H9 (cell line): ENCODE data around the gene UVRAG. TPM values are rescaled to one million over a fixed set of nuclear protein-coding genes. Genes with fewer than 3 reads are reported as not detected.

Experiments used
- DNase-seq: peaks from one replicate; pipeline ENCODE4 v3.0.0-alpha.2; 2017
- H2AFZ ChIP-seq: one replicate; pipeline ENCODE4 v1.6.1; 2013; ENCODE audit warnings: mild to moderate bottlenecking, low read length, control low read depth, moderate library complexity
- H2AK5ac ChIP-seq: 2 replicates; pipeline ENCODE4 v1.6.1; 2013; ENCODE audit warnings: low read length, control low read depth, mixed read lengths; ENCODE audit not compliant: insufficient read length
- H2BK120ac ChIP-seq: one replicate; pipeline ENCODE4 v1.6.1; 2013; ENCODE audit warnings: low read depth, mild to moderate bottlenecking, low read length, control low read depth, inconsistent platforms; ENCODE audit not compliant: poor library complexity, severe bottlenecking
- H2BK12ac ChIP-seq: 2 replicates; pipeline ENCODE4 v1.6.1; 2013; ENCODE audit warnings: low read length, control low read depth, mixed read lengths, low read depth; ENCODE audit not compliant: insufficient read length
- H2BK15ac ChIP-seq: 2 replicates; pipeline ENCODE4 v1.6.1; 2013; ENCODE audit warnings: low read depth, low read length, control low read depth
- H2BK20ac ChIP-seq: one replicate; pipeline ENCODE4 v1.6.1; 2013; ENCODE audit warnings: low read depth, mild to moderate bottlenecking, low read length, control low read depth, inconsistent platforms; ENCODE audit not compliant: poor library complexity, severe bottlenecking
- H2BK5ac ChIP-seq: 2 replicates; pipeline ENCODE4 v1.6.1; 2013; ENCODE audit warnings: low read length, control low read depth, mixed read lengths; ENCODE audit not compliant: insufficient read length
- H3K14ac ChIP-seq: 2 replicates; pipeline ENCODE4 v1.6.1; 2013; ENCODE audit warnings: low read length, control low read depth; ENCODE audit not compliant: insufficient read depth
- H3K18ac ChIP-seq: 2 replicates; pipeline ENCODE4 v1.6.1; 2013; ENCODE audit warnings: low read depth, mild to moderate bottlenecking, mixed read lengths, low read length, control low read depth; ENCODE audit not compliant: insufficient read length
- H3K23ac ChIP-seq: 2 replicates; pipeline ENCODE4 v1.6.1; 2013; ENCODE audit warnings: low read length, control low read depth, mixed read lengths, low read depth; ENCODE audit not compliant: insufficient read length
- H3K23me2 ChIP-seq: 2 replicates; pipeline ENCODE4 v1.6.1; 2013; ENCODE audit warnings: low read depth, mild to moderate bottlenecking, mixed read lengths, low read length, control low read depth; ENCODE audit not compliant: insufficient read length, poor library complexity, severe bottlenecking
- H3K27ac ChIP-seq: 2 replicates; pipeline ENCODE4 v1.5.1; 2013; ENCODE audit warnings: low read length, control low read depth, mixed read lengths, low read depth; ENCODE audit not compliant: insufficient read length
- H3K27me3 ChIP-seq: 2 replicates; pipeline ENCODE4 v1.6.1; 2013; ENCODE audit warnings: low read length, control low read depth, inconsistent platforms; ENCODE audit not compliant: insufficient read depth
- H3K4ac ChIP-seq: 2 replicates; pipeline ENCODE4 v1.6.1; 2013; ENCODE audit warnings: low read depth, mild to moderate bottlenecking, control low read depth, inconsistent platforms, low read length, moderate library complexity
- H3K4me1 ChIP-seq: 2 replicates; pipeline ENCODE4 v1.6.1; 2013; ENCODE audit warnings: low read length, control low read depth, inconsistent platforms; ENCODE audit not compliant: insufficient read depth
- H3K4me2 ChIP-seq: 2 replicates; pipeline ENCODE4 v1.6.1; 2013; ENCODE audit warnings: low read length, control low read depth, mixed read lengths; ENCODE audit not compliant: insufficient read length, insufficient read depth
- H3K56ac ChIP-seq: 2 replicates; pipeline ENCODE4 v1.6.1; 2013; ENCODE audit warnings: low read depth, mild to moderate bottlenecking, mixed read lengths, low read length, control low read depth; ENCODE audit not compliant: insufficient read length
- H3K79me1 ChIP-seq: 2 replicates; pipeline ENCODE4 v1.6.1; 2013; ENCODE audit warnings: low read depth, mild to moderate bottlenecking, moderate library complexity, low read length, control low read depth, inconsistent platforms; ENCODE audit not compliant: insufficient read depth, poor library complexity, severe bottlenecking
- H3K79me2 ChIP-seq: 2 replicates; pipeline ENCODE4 v1.6.1; 2013; ENCODE audit warnings: low read length, control low read depth, inconsistent platforms; ENCODE audit not compliant: insufficient read depth
- H3K9ac ChIP-seq: 2 replicates; pipeline ENCODE4 v1.6.1; 2013; ENCODE audit warnings: low read length, control low read depth, mixed read lengths; ENCODE audit not compliant: insufficient read length; ENCODE audit errors: extremely low read depth
- H3K9me3 ChIP-seq: one replicate; pipeline ENCODE4 v1.6.1; 2013; ENCODE audit warnings: low read depth, low read length, inconsistent platforms; ENCODE audit not compliant: control insufficient read depth
- H3T11ph ChIP-seq: one replicate; pipeline ENCODE4 v1.6.1; 2013; ENCODE audit warnings: mild to moderate bottlenecking, low read length, control low read depth, inconsistent platforms
- H4K20me1 ChIP-seq: one replicate; pipeline ENCODE4 v1.6.1; 2013; ENCODE audit not compliant: control insufficient read depth, insufficient read length, insufficient read depth
- H4K5ac ChIP-seq: 2 replicates; pipeline ENCODE4 v1.6.1; 2013; ENCODE audit warnings: low read depth, mild to moderate bottlenecking, mixed read lengths, low read length, control low read depth; ENCODE audit not compliant: insufficient read length
- H4K8ac ChIP-seq: replicated peaks from 2 replicates; pipeline ENCODE4 v1.6.1; 2013; ENCODE audit warnings: low read length, control low read depth, mixed read lengths, low read depth; ENCODE audit not compliant: insufficient read length
- H4K91ac ChIP-seq: 2 replicates; pipeline ENCODE4 v1.6.1; 2013; ENCODE audit warnings: low read depth, mild to moderate bottlenecking, moderate library complexity, mixed read lengths, low read length, control low read depth; ENCODE audit not compliant: insufficient read length
- H3K27ac Mint-ChIP-seq, 3 experiments: 2 replicates in 2 of 3; 3 replicates in 1 of 3; pipeline ENCODE4 v1.8.0; 2020 to 2021; ENCODE audit warnings: mixed read lengths in 3 of 3, mild to moderate bottlenecking in 1 of 3, moderate library complexity in 1 of 3
- H3K27me3 Mint-ChIP-seq: 2 replicates; pipeline ENCODE4 v1.8.0; 2021; ENCODE audit warnings: low read depth, mild to moderate bottlenecking, moderate library complexity, mixed read lengths
- H3K36me3 Mint-ChIP-seq, 3 experiments: 2 replicates in 2 of 3; 3 replicates in 1 of 3; pipeline ENCODE4 v1.8.0; 2020 to 2021; ENCODE audit warnings: low read depth in 3 of 3, mixed read lengths in 3 of 3; ENCODE audit not compliant: insufficient read depth in 1 of 3
- H3K4me1 Mint-ChIP-seq, 2 experiments: 2 replicates each; pipeline ENCODE4 v1.8.0; 2020; ENCODE audit warnings: mixed read lengths in 2 of 2
- H3K4me3 Mint-ChIP-seq, 2 experiments: 2 replicates in 1 of 2; 3 replicates in 1 of 2; pipeline ENCODE4 v1.8.0; 2020 to 2021; ENCODE audit warnings: mild to moderate bottlenecking in 2 of 2, mixed read lengths in 2 of 2, moderate library complexity in 1 of 2
- H3K9me3 Mint-ChIP-seq, 2 experiments: 2 replicates in 1 of 2; 3 replicates in 1 of 2; pipeline ENCODE4 v1.8.0; 2020; ENCODE audit warnings: mild to moderate bottlenecking in 2 of 2, mixed read lengths in 2 of 2, moderate library complexity in 1 of 2
- CTCF ChIP-seq: fragments of 200-600 bp; sonication (generic); conservative IDR thresholded peaks from 3 replicates; pipeline ENCODE4 v1.8.0; 2021; ENCODE audit warnings: antibody characterized with exemption, mild to moderate bottlenecking
- WGBS: extraction: QIAGEN DNeasy Blood & Tissue Kit; methylation state at CpG from one replicate; pipeline ENCODE4 v1.1.7; 2013; ENCODE audit warnings: missing lambda C conversion rate, low lambda C conversion rate, mixed read lengths; ENCODE audit not compliant: insufficient read length; ENCODE audit errors: extremely low coverage; 5-methylcytosine and 5-hydroxymethylcytosine counted together
- total RNA-seq: library from RNA; stranded (reverse); gene quantifications from 2 replicates; pipeline ENCODE4 v1.2.1, GENCODE V29; 2021

The UVRAG gene
- total RNA-seq, 1 experiment from 2014 or later = 18.5 TPM

- no peak overlapping the region for H3K4me3 Mint-ChIP-seq
- no peak for DNase-seq
These were observed 252.1 kb downstream of the UVRAG start for GRCh38 chr11:76067099-76067498.

More at GRCh38 chr11:76067099-76067498, 252.1 kb downstream of the UVRAG start:
- no peak overlapping the region for H3K27ac ChIP-seq
- H3K27ac Mint-ChIP-seq = no peak overlapping the region; a peak in 1 of 7 replicates
- no peak overlapping the region for H3K18ac ChIP-seq
- peaks cover 0 to 21% (median 11%) of the 10 kb centered on the region in 3 experiments; a peak in 6 of 7 replicates for H3K36me3 Mint-ChIP-seq
- H3K4me1 Mint-ChIP-seq = peaks cover 25 to 27% of the 10 kb centered on the region in 2 experiments
- no peak overlapping the region for H3K4ac ChIP-seq
- H4K5ac ChIP-seq = no peak overlapping the region
- no peak for TF ChIP-seq CTCF
- no peak overlapping the region for H2AK5ac ChIP-seq
- no peaks in the 10 kb centered on the region for H3K23me2 ChIP-seq
- H3K27me3 Mint-ChIP-seq = no peaks in the 10 kb centered on the region
- no peaks in the 10 kb centered on the region; the same call in 1 of the 2 replicates for H3K4me1 ChIP-seq
- H3K9me3 ChIP-seq = no peaks in the 10 kb centered on the region
- no peak overlapping the region for H2BK5ac ChIP-seq
- WGBS = no CpG with 5 or more reads among the region's 2 CpGs
- H3K27me3 ChIP-seq = no peaks in the 10 kb centered on the region
- no peak overlapping the region for H2AFZ ChIP-seq
- no peak overlapping the region for H2BK15ac ChIP-seq
- no peak overlapping the region for H3K14ac ChIP-seq
- H3K9me3 Mint-ChIP-seq = no peaks in the 10 kb centered on the region
- H3K79me2 ChIP-seq = no peaks in the 10 kb centered on the region; the same call in 1 of the 2 replicates
- H3K9ac ChIP-seq = no peak overlapping the region
- no peak overlapping the region for H3K23ac ChIP-seq
- no peak overlapping the region for H2BK12ac ChIP-seq
- H4K8ac ChIP-seq = no peak overlapping the region
- H3K79me1 ChIP-seq = no peaks in the 10 kb centered on the region
- no peak overlapping the region for H2BK120ac ChIP-seq
- no peak overlapping the region for H3T11ph ChIP-seq
- H3K56ac ChIP-seq = no peak overlapping the region
- H4K91ac ChIP-seq = no peak overlapping the region
- no peaks in the 10 kb centered on the region for H4K20me1 ChIP-seq
- no peak overlapping the region for H3K4me2 ChIP-seq
- no peak overlapping the region for H2BK20ac ChIP-seq
